Fibroblast of lung (primary cell): ENCODE measurements around the gene CCNJL.

ENCODE experiments used
- CTCF ChIP-seq, 2 donors: IDR thresholded peaks in 1 of 2; conservative IDR thresholded peaks in 1 of 2; 1 replicate in 1 of 2; 2 replicates in 1 of 2; pipeline ENCODE4 v1.5.1; 2011 to 2012; ENCODE audit warnings: low read length in 2 of 2, control low read depth in 1 of 2, inconsistent platforms in 1 of 2, low read depth in 1 of 2, mild to moderate bottlenecking in 1 of 2
- EZH2 ChIP-seq: IDR thresholded peaks from 2 replicates; pipeline ENCODE4 v1.5.1; 2012; ENCODE audit warnings: low read length, control low read depth, mild to moderate bottlenecking; ENCODE audit errors: missing control alignments

- TF ChIP-seq EZH2 (no peak), CTCF (conservative IDR thresholded peaks at IDR 0.05 in 1 of 2, IDR thresholded peaks at IDR 0.05 in 1 of 2; ENCODE audit: low read depth in 1 of 2, low read length in 2 of 2) (no peak)
These were observed 31.8 kb downstream of the CCNJL start for GRCh38 chr5:160280384-160281095.
